Natural killer cell (primary cell): ENCODE data around the gene FAM24B. TPM values are rescaled to one million over a fixed set of nuclear protein-coding genes. Genes with fewer than 3 reads are reported as not detected.

Source experiments
- ATAC-seq, 3 donors: fragments of 150-1000 bp in 2 of 3; fragments of 200-7000 bp in 1 of 3; cut with Tn5 transposase; 1 replicate in 1 of 3; 2 replicates in 2 of 3; pipeline ENCODE4 v1.10.0; 2021; ENCODE audit warnings: mild to moderate bottlenecking in 2 of 3, moderate library complexity in 2 of 3
- DNase-seq, 2 donors: peaks; one replicate each; pipeline versions ENCODE4 v3.0.0 to v3.0.0-alpha.2; 2013 to 2021; ENCODE audit warnings: mixed read lengths in 1 of 2
- H3K27ac ChIP-seq: one replicate; pipeline ENCODE4 v1.5.1; 2013; ENCODE audit warnings: mild to moderate bottlenecking, low read length
- H3K27me3 ChIP-seq: one replicate; pipeline ENCODE4 v1.6.1; 2013; ENCODE audit warnings: low read length; ENCODE audit not compliant: control insufficient read depth, insufficient read depth
- H3K36me3 ChIP-seq: one replicate; pipeline ENCODE4 v1.6.1; 2013; ENCODE audit warnings: low read length; ENCODE audit not compliant: control insufficient read depth, insufficient read depth
- H3K4me1 ChIP-seq: one replicate; pipeline ENCODE4 v1.6.1; 2013; ENCODE audit warnings: low read length; ENCODE audit not compliant: control insufficient read depth, insufficient read depth
- H3K4me3 ChIP-seq: one replicate; pipeline ENCODE4 v1.5.1; 2013; ENCODE audit warnings: low read length
- H3K9me3 ChIP-seq: one replicate; pipeline ENCODE4 v1.6.1; 2013; ENCODE audit warnings: low read length; ENCODE audit not compliant: control insufficient read depth, insufficient read depth
- H3K27ac Mint-ChIP-seq, 2 donors: one replicate each; pipeline ENCODE4 v1.8.0; 2022; ENCODE audit warnings: mild to moderate bottlenecking in 2 of 2, mixed read lengths in 2 of 2, moderate library complexity in 1 of 2
- H3K27me3 Mint-ChIP-seq, 2 donors: one replicate each; pipeline ENCODE4 v1.8.0; 2022; ENCODE audit warnings: low read depth in 2 of 2, mixed read lengths in 2 of 2
- H3K36me3 Mint-ChIP-seq: one replicate; pipeline ENCODE4 v1.8.0; 2022; ENCODE audit warnings: mixed read lengths
- H3K4me1 Mint-ChIP-seq, 2 donors: one replicate each; pipeline ENCODE4 v1.8.0; 2022; ENCODE audit warnings: mixed read lengths in 2 of 2
- H3K4me3 Mint-ChIP-seq: one replicate; pipeline ENCODE4 v1.8.0; 2022; ENCODE audit warnings: mild to moderate bottlenecking, moderate library complexity, mixed read lengths
- H3K9me3 Mint-ChIP-seq, 2 donors: one replicate each; pipeline ENCODE4 v1.8.0; 2022; ENCODE audit warnings: mixed read lengths in 2 of 2
- WGBS: methylation state at CpG from one replicate; pipeline ENCODE4 v1.1.7; 2013; ENCODE audit warnings: missing lambda C conversion rate; ENCODE audit not compliant: insufficient coverage; 5-methylcytosine and 5-hydroxymethylcytosine counted together
- intact Hi-C: fragments of 100-400 bp; cut with micrococcal nuclease; formaldehyde crosslinking; loops from one replicate; pipeline ENCODE4 v1.14.2; 2022
- total RNA-seq, 4 donors: library from RNA; stranded (reverse); fragments of 120-200 nt in 1 of 4; gene quantifications; one replicate each; pipeline versions ENCODE4 v1.2.3 to v1.2.4, GENCODE V29; 2013 to 2022
- TF ChIP-seq, protein P1 (sequence below): fragments of 200-600 bp; IDR thresholded peaks from one replicate; pipeline ENCODE4 v1.8.0; 2022; ENCODE audit warnings: antibody characterized with exemption

FAM24B gene
- 10 to 100 TPM in 1 of 3 donors, 1 to 10 TPM in 2; 6.1 to 12.6 (median 8.5) TPM for total RNA-seq
- 10.3 TPM for total RNA-seq (2013)

DNA sequence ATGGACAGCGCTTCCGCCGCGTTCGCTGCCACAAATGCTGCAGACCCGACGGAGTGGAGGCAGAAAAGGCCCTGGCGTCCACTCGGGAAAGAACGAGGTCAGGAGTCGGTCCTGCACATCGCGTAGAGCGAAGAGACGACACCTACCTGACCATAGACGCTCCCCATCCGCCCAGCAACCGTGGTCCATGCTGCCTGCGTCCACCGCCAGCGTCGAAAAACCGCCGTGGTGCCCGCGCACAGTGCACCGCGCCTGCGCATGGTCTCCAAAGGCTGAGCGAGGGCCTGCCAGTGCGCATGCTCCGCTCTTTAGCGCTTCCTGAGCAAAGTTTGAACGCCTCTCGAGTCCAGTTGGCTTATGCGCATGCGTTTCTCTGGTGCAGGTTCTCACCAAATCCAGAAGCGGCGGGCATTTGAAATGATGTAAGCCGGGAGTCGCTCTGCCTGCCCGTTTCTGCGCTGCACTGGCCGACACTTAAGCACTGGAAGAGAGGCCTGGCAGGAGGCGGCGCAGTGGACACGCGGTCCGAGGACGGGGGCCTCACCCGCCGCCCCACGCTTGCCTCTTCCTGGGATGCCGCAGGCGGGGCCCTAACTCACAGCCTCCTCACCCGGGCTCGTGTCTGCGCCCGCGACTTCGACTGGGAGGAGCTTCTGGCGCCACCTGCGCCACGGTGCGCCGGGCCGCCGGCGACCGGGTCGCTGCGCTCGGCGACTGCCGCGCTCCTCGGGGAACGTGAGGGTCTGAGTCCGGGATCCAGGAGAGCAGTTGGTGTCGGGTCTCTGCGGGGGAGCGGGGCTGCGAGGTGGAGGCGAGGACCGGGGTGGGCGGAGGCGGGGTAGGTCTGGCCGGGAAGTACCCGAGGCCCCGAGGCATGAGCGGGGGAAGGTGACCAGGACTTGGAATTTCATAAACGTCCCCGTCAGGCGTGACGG lies at the start of gene FAM24B:
Gene FAM24B (minus strand): TSS at position 243 of the 935 bp plus-strand sequence. CDS start 29,066 bp downstream, outside the sequence.
- H3K4me1 Mint-ChIP-seq, result peaks cover 38 to 42% of the 10 kb centered on the region in 2 donors
- H3K36me3 Mint-ChIP-seq, result no peaks in the 10 kb centered on the region
- H3K36me3 ChIP-seq, result no peaks in the 10 kb centered on the region
- H3K4me3 ChIP-seq, result peak within 1 kb of the TSS; percentile 61
- no peaks in the 10 kb centered on the region for H3K9me3 Mint-ChIP-seq
- H3K27ac Mint-ChIP-seq, result peak within 1 kb of the TSS; percentile 83 to 93
- peaks cover 11% of the 10 kb centered on the region for H3K4me1 ChIP-seq
- ATAC-seq, result peak; percentile 88 to 91 (median 90)
- 6% methylated on average over 95 of the region's 95 CpGs for WGBS
- H3K27ac ChIP-seq, result peak within 1 kb of the TSS; percentile 64
- TF ChIP-seq, protein P1, sequence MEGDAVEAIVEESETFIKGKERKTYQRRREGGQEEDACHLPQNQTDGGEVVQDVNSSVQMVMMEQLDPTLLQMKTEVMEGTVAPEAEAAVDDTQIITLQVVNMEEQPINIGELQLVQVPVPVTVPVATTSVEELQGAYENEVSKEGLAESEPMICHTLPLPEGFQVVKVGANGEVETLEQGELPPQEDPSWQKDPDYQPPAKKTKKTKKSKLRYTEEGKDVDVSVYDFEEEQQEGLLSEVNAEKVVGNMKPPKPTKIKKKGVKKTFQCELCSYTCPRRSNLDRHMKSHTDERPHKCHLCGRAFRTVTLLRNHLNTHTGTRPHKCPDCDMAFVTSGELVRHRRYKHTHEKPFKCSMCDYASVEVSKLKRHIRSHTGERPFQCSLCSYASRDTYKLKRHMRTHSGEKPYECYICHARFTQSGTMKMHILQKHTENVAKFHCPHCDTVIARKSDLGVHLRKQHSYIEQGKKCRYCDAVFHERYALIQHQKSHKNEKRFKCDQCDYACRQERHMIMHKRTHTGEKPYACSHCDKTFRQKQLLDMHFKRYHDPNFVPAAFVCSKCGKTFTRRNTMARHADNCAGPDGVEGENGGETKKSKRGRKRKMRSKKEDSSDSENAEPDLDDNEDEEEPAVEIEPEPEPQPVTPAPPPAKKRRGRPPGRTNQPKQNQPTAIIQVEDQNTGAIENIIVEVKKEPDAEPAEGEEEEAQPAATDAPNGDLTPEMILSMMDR, result no peak
- DNase-seq, result peak; percentile 84 to 99
- H3K27me3 ChIP-seq, result no peaks in the 10 kb centered on the region
- H3K27me3 Mint-ChIP-seq, result no peaks in the 10 kb centered on the region
- no peaks in the 10 kb centered on the region for H3K9me3 ChIP-seq
- H3K4me3 Mint-ChIP-seq, result peak within 1 kb of the TSS; percentile 93
- intact Hi-C loops, result loop anchor here (1.0 to 2.0 kb wide), 2 partner anchors 101 to 129 kb away; partner anchors contain the start of genes ACADSB, IKZF5 and PSTK

GRCh38 chr10:122915700-122916099 lies 36.3 kb upstream of the FAM24B start:
- no peaks in the 10 kb centered on the region for H3K36me3 ChIP-seq
- 84% methylated on average over 2 of the region's 2 CpGs for WGBS
- Mint-ChIP-seq H3K27me3 (peaks cover 0 to 3% of the 10 kb centered on the region in 2 donors), H3K9me3 (no peaks in the 10 kb centered on the region), H3K4me3 (no peak overlapping the region), H3K27ac (no peak overlapping the region), H3K4me1 (no peaks in the 10 kb centered on the region), H3K36me3 (no peaks in the 10 kb centered on the region)
- no peaks in the 10 kb centered on the region for H3K4me1 ChIP-seq
- no peaks in the 10 kb centered on the region for H3K9me3 ChIP-seq
- DNase-seq (no peak), ATAC-seq (no peak)
- intact Hi-C loops, result no loop called here
- H3K27ac ChIP-seq, result no peak overlapping the region
- TF ChIP-seq, protein P1, result no peak
- H3K27me3 ChIP-seq, result no peaks in the 10 kb centered on the region
- no peak overlapping the region for H3K4me3 ChIP-seq

DNA sequence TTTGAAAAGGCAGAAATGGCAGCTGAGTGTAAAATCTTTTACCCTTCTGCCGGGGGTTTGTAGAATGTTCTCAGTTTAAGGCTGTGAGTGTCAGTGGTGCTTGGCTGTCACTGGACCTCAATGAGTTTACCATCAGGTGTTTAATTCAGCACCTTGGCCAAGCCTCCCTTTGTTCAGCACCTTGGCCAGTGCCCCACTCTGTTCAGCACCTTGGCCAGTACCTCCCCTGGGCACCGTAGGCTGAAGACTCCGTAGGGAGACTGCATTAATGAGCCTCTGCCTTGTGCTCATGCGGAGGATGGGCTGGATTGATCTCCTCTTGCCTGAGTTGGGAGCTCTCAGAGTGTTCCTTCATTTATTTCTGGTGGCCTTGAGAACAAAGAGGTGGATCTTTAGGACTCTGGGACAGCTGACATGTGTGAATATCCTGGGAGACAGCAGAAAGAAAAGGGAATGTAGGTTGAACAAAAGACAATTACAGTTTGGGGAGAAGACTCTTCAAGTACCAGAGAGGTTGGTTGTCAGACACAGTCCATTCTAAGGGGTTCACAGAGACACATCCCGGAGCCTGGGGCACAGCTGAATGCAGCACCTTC lies 32.6 kb upstream of the FAM24B start:
- H3K27ac ChIP-seq, result no peak overlapping the region
- Mint-ChIP-seq H3K27ac (no peak overlapping the region), H3K4me3 (no peak overlapping the region), H3K9me3 (no peaks in the 10 kb centered on the region), H3K4me1 (no peaks in the 10 kb centered on the region), H3K36me3 (no peaks in the 10 kb centered on the region), H3K27me3 (peaks cover 8 to 16% of the 10 kb centered on the region in 2 donors)
- DNase-seq (peak; percentile 26 to 66), ATAC-seq (peak; percentile 72 to 84 (median 72))
- TF ChIP-seq, protein P1, result no peak
- H3K4me3 ChIP-seq, result no peak overlapping the region
- H3K9me3 ChIP-seq, result no peaks in the 10 kb centered on the region
- WGBS, result 28% methylated on average over 5 of the region's 5 CpGs
- no peaks in the 10 kb centered on the region for H3K27me3 ChIP-seq
- intact Hi-C loops, result no loop called here
- H3K36me3 ChIP-seq, result no peaks in the 10 kb centered on the region
- H3K4me1 ChIP-seq, result no peaks in the 10 kb centered on the region
